Testis (tissue), 2 donors: ENCODE data around the gene SPATA2L.

Experiments
- CTCF ChIP-seq, 3 experiments: fragments of 450-650 bp in 2 of 3; fragments of 200-600 bp in 1 of 3; sonication (generic) in 1 of 3; IDR thresholded peaks; one replicate each; pipeline ENCODE4 v1.5.1; 2016 to 2019; ENCODE audit warnings: antibody characterized with exemption in 3 of 3, mild to moderate bottlenecking in 2 of 3, moderate library complexity in 1 of 3
- POLR2A ChIP-seq: fragments of 450-650 bp; IDR thresholded peaks from one replicate; pipeline ENCODE4 v1.6.1; 2017; ENCODE audit warnings: antibody characterized with exemption, mild to moderate bottlenecking, moderate library complexity

GRCh38 chr16:89749637-89750036, 48.1 kb upstream of the SPATA2L start:
- TF ChIP-seq CTCF (IDR thresholded peaks at IDR 0.05) (no peak), POLR2A (no peak)
